Measurements from ENCODE around the gene SCFD2. TPM values are rescaled to one million over a fixed set of nuclear protein-coding genes. Genes with fewer than 3 reads are reported as not detected.
A peak's percentile ranks its signal among the peaks of the same experiment; 100 is the strongest.

The SCFD2 gene
- polyA plus RNA-seq, 3 donors: 5.4 to 9.4 (median 6.7) TPM

GRCh38 chr4:53361451-53361850, 4.4 kb downstream of the SCFD2 start:
- no peak overlapping the region for H3K4me2 ChIP-seq (replicated peaks; ENCODE audit: extremely low read depth, low read length, poor library complexity, severe bottlenecking)

GRCh38 chr4:53355930-53356521, 9.8 kb downstream of the SCFD2 start:
- H3K27me3 Mint-ChIP-seq (ENCODE audit: low read depth in 3 of 3): peaks cover 0 to 3% (median 0%) of the 10 kb centered on the region in 3 donors
- intact Hi-C loops (cut with micrococcal nuclease): no loop called here
- Histone ChIP-seq H3K4me2 (replicated peaks; ENCODE audit: extremely low read depth, low read length, poor library complexity, severe bottlenecking) (no peak overlapping the region), H3K9me3 (replicated peaks in 1 of 2; ENCODE audit: control insufficient read depth in 1 of 2, insufficient read depth in 1 of 2, low read length in 2 of 2) (peaks cover 0 to 7% of the 10 kb centered on the region in 2 donors), H3K36me3 (replicated peaks in 1 of 2; ENCODE audit: control insufficient read depth in 1 of 2, insufficient read depth in 2 of 2, low read length in 2 of 2) (peaks cover 16 to 24% of the 10 kb centered on the region in 2 donors), H3K27me3 (ENCODE audit: control insufficient read depth in 2 of 2, insufficient read depth in 2 of 2, low read length in 2 of 2) (no peaks in the 10 kb centered on the region), H3K9ac (ENCODE audit: insufficient read depth, low read length, poor library complexity, severe bottlenecking) (no peak overlapping the region), H3K4me3 (replicated peaks in 1 of 3; ENCODE audit: low read depth in 2 of 3, low read length in 3 of 3) (no peak overlapping the region), H3K79me2 (ENCODE audit: insufficient read depth, low read length) (peaks cover 17% of the 10 kb centered on the region), H3K27ac (ENCODE audit: low read depth in 1 of 2, low read length in 2 of 2) (no peak overlapping the region), H3K4me1 (ENCODE audit: control insufficient read depth in 1 of 2, insufficient read depth in 2 of 2, low read length in 2 of 2) (peaks cover 0 to 3% of the 10 kb centered on the region in 2 donors), H2AFZ (ENCODE audit: insufficient read depth, low read depth, low read length, poor library complexity, severe bottlenecking) (no peak overlapping the region), H4K20me1 (ENCODE audit: insufficient read depth, low read length) (no peaks in the 10 kb centered on the region)
- no peak for DNase-seq
- peaks cover 0 to 6% (median 0%) of the 10 kb centered on the region in 7 donors for H3K9me3 Mint-ChIP-seq
- H3K27ac Mint-ChIP-seq: peak overlapping the region in 1 of 7 donors; percentile 12
- TF ChIP-seq CTCF (IDR thresholded peaks at IDR 0.05): no peak
- H3K4me1 Mint-ChIP-seq: peaks cover 13% of the 10 kb centered on the region
- H3K4me3 Mint-ChIP-seq: no peak overlapping the region
- H3K36me3 Mint-ChIP-seq: peaks cover 27 to 32% of the 10 kb centered on the region in 2 donors

More at GRCh38 chr4:53361451-53361850, 4.4 kb downstream of the SCFD2 start:
- Histone ChIP-seq H3K79me2 (ENCODE audit: insufficient read depth, low read length) (peaks cover 57% of the 10 kb centered on the region), H3K4me3 (replicated peaks in 1 of 3; ENCODE audit: low read depth in 2 of 3, low read length in 3 of 3) (no peak overlapping the region), H3K4me1 (ENCODE audit: control insufficient read depth in 1 of 2, insufficient read depth in 2 of 2, low read length in 2 of 2) (peaks cover 16 to 19% of the 10 kb centered on the region in 2 donors), H4K20me1 (ENCODE audit: insufficient read depth, low read length) (no peaks in the 10 kb centered on the region), H3K36me3 (replicated peaks in 1 of 2; ENCODE audit: control insufficient read depth in 1 of 2, insufficient read depth in 2 of 2, low read length in 2 of 2) (no peaks in the 10 kb centered on the region), H3K9me3 (replicated peaks in 1 of 2; ENCODE audit: control insufficient read depth in 1 of 2, insufficient read depth in 1 of 2, low read length in 2 of 2) (no peaks in the 10 kb centered on the region), H3K9ac (ENCODE audit: insufficient read depth, low read length, poor library complexity, severe bottlenecking) (no peak overlapping the region), H3K27me3 (ENCODE audit: control insufficient read depth in 2 of 2, insufficient read depth in 2 of 2, low read length in 2 of 2) (no peaks in the 10 kb centered on the region), H3K27ac (ENCODE audit: low read depth in 1 of 2, low read length in 2 of 2) (no peak overlapping the region), H2AFZ (ENCODE audit: insufficient read depth, low read depth, low read length, poor library complexity, severe bottlenecking) (no peak overlapping the region)
- peaks cover 41% of the 10 kb centered on the region for H3K4me1 Mint-ChIP-seq
- WGBS (ENCODE audit: insufficient coverage): no CpG with 5 or more reads among the region's 3 CpGs
- H3K9me3 Mint-ChIP-seq: peaks cover 0 to 4% (median 0%) of the 10 kb centered on the region in 7 donors
- H3K4me3 Mint-ChIP-seq: no peak overlapping the region
- peaks cover 9 to 15% of the 10 kb centered on the region in 2 donors for H3K36me3 Mint-ChIP-seq
- intact Hi-C loops (cut with micrococcal nuclease): no loop called here
- H3K27me3 Mint-ChIP-seq (ENCODE audit: low read depth in 3 of 3): peaks cover 0 to 4% (median 0%) of the 10 kb centered on the region in 3 donors
- no peak for DNase-seq
- no peak overlapping the region for H3K27ac Mint-ChIP-seq
- no peak for TF ChIP-seq CTCF (IDR thresholded peaks at IDR 0.05)
